HepG2 (cell line): ENCODE results near the gene OSBPL2. TPM values are rescaled to one million over a fixed set of nuclear protein-coding genes. Genes with fewer than 3 reads are reported as not detected.

Source experiments
- ETV5 ChIP-seq: IDR thresholded peaks from 2 replicates; pipeline ENCODE4 v1.6.1; 2018; ENCODE audit warnings: missing biosample characterization, missing genetic modification reagents, inconsistent platforms, borderline replicate concordance
- FLYWCH1 ChIP-seq: sonication (generic); formaldehyde crosslinking; IDR thresholded peaks from 2 replicates; pipeline ENCODE4 v1.8.1; 2023; ENCODE audit warnings: mild to moderate bottlenecking, missing genetic modification reagents
- FOSL2 ChIP-seq: sonication (generic); formaldehyde crosslinking; IDR thresholded peaks from 2 replicates; pipeline ENCODE4 v1.4.0; 2020; ENCODE audit warnings: missing genetic modification reagents
- HMG20B ChIP-seq: conservative IDR thresholded peaks from 2 replicates; pipeline ENCODE4 v1.6.1; 2016; ENCODE audit warnings: missing genetic modification reagents, missing compliant biosample characterization
- MAZ ChIP-seq, 2 experiments: sonication (generic) in 1 of 2; formaldehyde crosslinking in 1 of 2; IDR thresholded peaks; 2 replicates each; pipeline versions ENCODE4 v1.5.0 to v1.6.1; 2012 to 2020; ENCODE audit warnings: low read depth in 2 of 2, mild to moderate bottlenecking in 2 of 2, borderline replicate concordance in 1 of 2, improper control_type of control experiment in 1 of 2, low read length in 1 of 2, missing genetic modification reagents in 1 of 2, moderate library complexity in 1 of 2
- MEIS1 ChIP-seq: sonication (generic); formaldehyde crosslinking; IDR thresholded peaks from 2 replicates; pipeline ENCODE4 v1.9.0; 2021; ENCODE audit warnings: mild to moderate bottlenecking, missing genetic modification reagents, moderate library complexity, borderline replicate concordance
- PREB ChIP-seq: sonication (generic); formaldehyde crosslinking; IDR thresholded peaks from 2 replicates; pipeline ENCODE4 v1.4.0; 2020; ENCODE audit warnings: missing genetic modification reagents
- RFX5 ChIP-seq: IDR thresholded peaks from 2 replicates; pipeline ENCODE4 v1.6.1; 2011; ENCODE audit warnings: low read depth, low read length, improper control_type of control experiment
- RXRA ChIP-seq: sonication (generic); formaldehyde crosslinking; IDR thresholded peaks from 2 replicates; pipeline ENCODE4 v1.5.1; 2020; ENCODE audit warnings: missing genetic modification reagents
- SIN3A ChIP-seq: IDR thresholded peaks from 2 replicates; pipeline ENCODE4 v1.6.1; 2011; ENCODE audit warnings: low read depth, mild to moderate bottlenecking, control low read depth, low read length, borderline replicate concordance
- SNAI1 ChIP-seq: sonication (generic); formaldehyde crosslinking; IDR thresholded peaks from 2 replicates; pipeline ENCODE4 v1.5.0; 2020; ENCODE audit warnings: mild to moderate bottlenecking, missing genetic modification reagents, borderline replicate concordance
- SPEN ChIP-seq: sonication (generic); formaldehyde crosslinking; IDR thresholded peaks from 2 replicates; pipeline ENCODE4 v1.5.1; 2020; ENCODE audit warnings: low read depth, mild to moderate bottlenecking, missing genetic modification reagents
- THAP8 ChIP-seq: sonication (generic); formaldehyde crosslinking; IDR thresholded peaks from 2 replicates; pipeline ENCODE4 v1.5.1; 2020; ENCODE audit warnings: missing genetic modification reagents, mild to moderate bottlenecking, borderline replicate concordance
- TSC22D2 ChIP-seq: sonication (generic); formaldehyde crosslinking; IDR thresholded peaks from 2 replicates; pipeline ENCODE4 v1.5.1; 2020; ENCODE audit warnings: missing genetic modification reagents, mild to moderate bottlenecking, borderline replicate concordance
- ZC3H4 ChIP-seq: sonication (generic); formaldehyde crosslinking; IDR thresholded peaks from 2 replicates; pipeline ENCODE4 v1.4.0; 2020; ENCODE audit warnings: missing genetic modification reagents, borderline replicate concordance
- ZNF354B ChIP-seq: sonication (generic); formaldehyde crosslinking; IDR thresholded peaks from 2 replicates; pipeline ENCODE4 v1.8.0; 2022; ENCODE audit warnings: mild to moderate bottlenecking, missing genetic modification reagents
- ZNF781 ChIP-seq: sonication (generic); formaldehyde crosslinking; IDR thresholded peaks from 2 replicates; pipeline ENCODE4 v1.5.1; 2020; ENCODE audit warnings: borderline replicate concordance, mild to moderate bottlenecking, missing genetic modification reagents; ENCODE audit errors: not compliant biosample characterization
- polyA plus RNA-seq, 8 experiments: library from polyadenylated mRNA; depleted of rRNA in 3 of 8; stranded (reverse) in 7 of 8; unstranded in 1 of 8; fragments of >200 nt; fragmentation: Illumina TruSeq in 4 of 8; extraction: Trizol in 4 of 8; gene quantifications; 2 replicates each; pipeline versions ENCODE4 v1.2.1 to v1.2.3, GENCODE V29; 2011 to 2016; ENCODE audit warnings: low read depth in 4 of 8, missing spikeins in 1 of 8, mixed read lengths in 1 of 8; ENCODE audit not compliant: insufficient read depth in 1 of 8
- total RNA-seq, 5 experiments: library from RNA; depleted of rRNA; stranded (reverse); fragments of >200 nt; fragmentation: Illumina TruSeq; extraction: Trizol; gene quantifications; 2 replicates each; pipeline ENCODE4 v1.2.3, GENCODE V29; 2016; ENCODE audit warnings: low read depth in 1 of 5
- TF ChIP-seq, protein P1 (sequence below): sonication (generic); formaldehyde crosslinking; IDR thresholded peaks from 2 replicates; pipeline ENCODE4 v1.4.0; 2020; ENCODE audit warnings: missing genetic modification reagents, borderline replicate concordance
- TF ChIP-seq, protein P2 (sequence below): sonication (generic); formaldehyde crosslinking; IDR thresholded peaks from 2 replicates; pipeline ENCODE4 v1.8.1; 2022; ENCODE audit warnings: low read depth, mild to moderate bottlenecking, missing genetic modification reagents
- TF ChIP-seq, protein P3 (sequence below): IDR thresholded peaks from 2 replicates; pipeline ENCODE4 v1.6.1; 2016; ENCODE audit warnings: mild to moderate bottlenecking, missing biosample characterization, missing genetic modification reagents

The OSBPL2 gene
- total and polyA plus RNA-seq, 2 of the 13 experiments (the other 11 are each of a cell fraction or from before 2014, with no cell fraction given) = 18.5 to 37.4 TPM

DNA sequence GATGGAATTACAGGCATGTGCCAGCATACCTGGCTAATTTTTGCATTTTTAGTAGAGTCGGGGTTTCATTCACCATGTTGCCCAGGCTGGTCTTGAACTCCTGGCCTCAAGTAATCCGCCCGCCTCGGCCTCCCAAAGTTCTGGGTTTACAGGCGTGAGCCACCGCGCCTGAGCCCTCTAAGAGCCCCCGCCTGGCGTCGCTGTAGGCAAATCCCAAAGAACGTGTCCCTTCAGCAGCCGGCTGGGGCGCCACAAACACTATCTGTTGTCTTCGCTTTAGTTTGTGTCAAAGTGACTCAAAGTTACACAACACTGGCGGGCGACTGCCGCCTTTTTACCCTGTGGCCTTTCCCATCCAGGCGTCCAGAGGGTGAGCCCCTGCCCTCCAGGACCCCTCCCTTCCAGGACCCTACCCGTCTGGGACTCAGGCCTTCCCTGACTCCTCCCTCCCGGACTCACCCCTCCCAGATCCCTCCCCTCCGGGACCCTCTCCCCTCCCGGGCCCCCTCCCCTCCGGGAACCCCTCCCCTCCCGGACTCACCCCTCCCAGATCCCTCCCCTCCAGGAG, 63.5 kb downstream of the OSBPL2 start (continued):
- TF ChIP-seq ZNF781 = peak; percentile 80
- peak; percentile 47; the same call in 1 of the 2 replicates for TF ChIP-seq RFX5
- peak; percentile 60; the same call in 1 of the 2 replicates for TF ChIP-seq PREB (CRISPR knock-in tag)
- TF ChIP-seq HMG20B (CRISPR knock-in tag) = peak; percentile 81; the same call in 1 of the 2 replicates
- TF ChIP-seq, protein P1, sequence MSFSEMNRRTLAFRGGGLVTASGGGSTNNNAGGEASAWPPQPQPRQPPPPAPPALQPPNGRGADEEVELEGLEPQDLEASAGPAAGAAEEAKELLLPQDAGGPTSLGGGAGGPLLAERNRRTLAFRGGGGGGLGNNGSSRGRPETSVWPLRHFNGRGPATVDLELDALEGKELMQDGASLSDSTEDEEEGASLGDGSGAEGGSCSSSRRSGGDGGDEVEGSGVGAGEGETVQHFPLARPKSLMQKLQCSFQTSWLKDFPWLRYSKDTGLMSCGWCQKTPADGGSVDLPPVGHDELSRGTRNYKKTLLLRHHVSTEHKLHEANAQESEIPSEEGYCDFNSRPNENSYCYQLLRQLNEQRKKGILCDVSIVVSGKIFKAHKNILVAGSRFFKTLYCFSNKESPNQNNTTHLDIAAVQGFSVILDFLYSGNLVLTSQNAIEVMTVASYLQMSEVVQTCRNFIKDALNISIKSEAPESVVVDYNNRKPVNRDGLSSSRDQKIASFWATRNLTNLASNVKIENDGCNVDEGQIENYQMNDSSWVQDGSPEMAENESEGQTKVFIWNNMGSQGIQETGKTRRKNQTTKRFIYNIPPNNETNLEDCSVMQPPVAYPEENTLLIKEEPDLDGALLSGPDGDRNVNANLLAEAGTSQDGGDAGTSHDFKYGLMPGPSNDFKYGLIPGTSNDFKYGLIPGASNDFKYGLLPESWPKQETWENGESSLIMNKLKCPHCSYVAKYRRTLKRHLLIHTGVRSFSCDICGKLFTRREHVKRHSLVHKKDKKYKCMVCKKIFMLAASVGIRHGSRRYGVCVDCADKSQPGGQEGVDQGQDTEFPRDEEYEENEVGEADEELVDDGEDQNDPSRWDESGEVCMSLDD (CRISPR knock-in tag) = no peak
- TF ChIP-seq, protein P2, sequence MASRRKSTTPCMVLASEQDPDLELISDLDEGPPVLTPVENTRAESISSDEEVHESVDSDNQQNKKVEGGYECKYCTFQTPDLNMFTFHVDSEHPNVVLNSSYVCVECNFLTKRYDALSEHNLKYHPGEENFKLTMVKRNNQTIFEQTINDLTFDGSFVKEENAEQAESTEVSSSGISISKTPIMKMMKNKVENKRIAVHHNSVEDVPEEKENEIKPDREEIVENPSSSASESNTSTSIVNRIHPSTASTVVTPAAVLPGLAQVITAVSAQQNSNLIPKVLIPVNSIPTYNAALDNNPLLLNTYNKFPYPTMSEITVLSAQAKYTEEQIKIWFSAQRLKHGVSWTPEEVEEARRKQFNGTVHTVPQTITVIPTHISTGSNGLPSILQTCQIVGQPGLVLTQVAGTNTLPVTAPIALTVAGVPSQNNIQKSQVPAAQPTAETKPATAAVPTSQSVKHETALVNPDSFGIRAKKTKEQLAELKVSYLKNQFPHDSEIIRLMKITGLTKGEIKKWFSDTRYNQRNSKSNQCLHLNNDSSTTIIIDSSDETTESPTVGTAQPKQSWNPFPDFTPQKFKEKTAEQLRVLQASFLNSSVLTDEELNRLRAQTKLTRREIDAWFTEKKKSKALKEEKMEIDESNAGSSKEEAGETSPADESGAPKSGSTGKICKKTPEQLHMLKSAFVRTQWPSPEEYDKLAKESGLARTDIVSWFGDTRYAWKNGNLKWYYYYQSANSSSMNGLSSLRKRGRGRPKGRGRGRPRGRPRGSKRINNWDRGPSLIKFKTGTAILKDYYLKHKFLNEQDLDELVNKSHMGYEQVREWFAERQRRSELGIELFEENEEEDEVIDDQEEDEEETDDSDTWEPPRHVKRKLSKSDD (CRISPR knock-in tag) = peak; percentile 40; the same call in 1 of the 2 replicates
- TF ChIP-seq ETV5 (CRISPR knock-in tag) = peak; percentile 70
- TF ChIP-seq ZNF354B = no peak
- TF ChIP-seq FLYWCH1 (CRISPR knock-in tag) = no peak
- peak; percentile 83; the same call in 1 of the 2 replicates for TF ChIP-seq RXRA
- TF ChIP-seq MAZ (IDR thresholded peaks at IDR 0.05; ENCODE audit: borderline replicate concordance, low read depth, low read length) = peak; percentile 80
- peak; percentile 93 for TF ChIP-seq MAZ (CRISPR knock-in tag; IDR thresholded peaks at IDR 0.05; ENCODE audit: low read depth)
- TF ChIP-seq MEIS1 = no peak; the same call in none of the 2 replicates
- no peak for TF ChIP-seq SNAI1
- TF ChIP-seq TSC22D2 (CRISPR knock-in tag) = peak; percentile 88; the same call in 1 of the 2 replicates
- TF ChIP-seq THAP8 (CRISPR knock-in tag) = no peak
- TF ChIP-seq, protein P3, sequence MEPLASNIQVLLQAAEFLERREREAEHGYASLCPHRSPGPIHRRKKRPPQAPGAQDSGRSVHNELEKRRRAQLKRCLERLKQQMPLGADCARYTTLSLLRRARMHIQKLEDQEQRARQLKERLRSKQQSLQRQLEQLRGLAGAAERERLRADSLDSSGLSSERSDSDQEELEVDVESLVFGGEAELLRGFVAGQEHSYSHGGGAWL (CRISPR knock-in tag) = peak; percentile 83
- TF ChIP-seq SIN3A = peak; percentile 92
- peak; percentile 43; the same call in 1 of the 2 replicates for TF ChIP-seq SPEN (CRISPR knock-in tag)
- 0 out of 2 replicates have a peak, but pooled peaks have one; percentile 79 for TF ChIP-seq ZC3H4 (CRISPR knock-in tag)
- TF ChIP-seq FOSL2 (CRISPR knock-in tag) = peak; percentile 91
